CD8-positive, alpha-beta memory T cell (primary cell): ENCODE measurements around the gene EXOSC1. TPM values are rescaled to one million over a fixed set of nuclear protein-coding genes. Genes with fewer than 3 reads are reported as not detected.

ENCODE experiments used
- CTCF ChIA-PET: fragments of 350-600 bp; sonication (Branson Sonifier 250); formaldehyde crosslinking; loops from one replicate; lab custom pipeline; 2021; ENCODE audit warnings: antibody characterized with exemption; lab: Charles Lee
- POLR2A ChIA-PET: fragments of 350-600 bp; sonication (Branson Sonifier 250); formaldehyde crosslinking; loops from one replicate; lab custom pipeline; 2021; ENCODE audit warnings: antibody characterized with exemption; lab: Charles Lee
- DNase-seq, 5 donors: peaks; one replicate each; pipeline versions ENCODE4 v3.0.0 to v3.0.0-alpha.2; 2020 to 2022; ENCODE audit warnings: mixed read lengths in 1 of 5
- H3K27ac ChIP-seq: one replicate; pipeline ENCODE4 v1.7.0; 2013; ENCODE audit warnings: low read depth, mild to moderate bottlenecking, low read length, moderate library complexity
- H3K27me3 ChIP-seq: 2 replicates; pipeline ENCODE4 v1.7.0; 2013; ENCODE audit warnings: low read length, mild to moderate bottlenecking; ENCODE audit not compliant: insufficient read depth, poor library complexity, severe bottlenecking
- H3K36me3 ChIP-seq: 2 replicates; pipeline ENCODE4 v1.7.0; 2013; ENCODE audit warnings: mild to moderate bottlenecking, low read length, moderate library complexity; ENCODE audit not compliant: insufficient read depth
- H3K4me1 ChIP-seq: 2 replicates; pipeline ENCODE4 v1.7.0; 2013; ENCODE audit warnings: mild to moderate bottlenecking, low read length, moderate library complexity; ENCODE audit not compliant: insufficient read depth
- H3K4me3 ChIP-seq: 2 replicates; pipeline ENCODE4 v1.7.0; 2013; ENCODE audit warnings: mild to moderate bottlenecking, low read length
- H3K9me3 ChIP-seq: 2 replicates; pipeline ENCODE4 v1.7.0; 2013; ENCODE audit warnings: mild to moderate bottlenecking, low read length
- H3K27ac Mint-ChIP-seq, 8 donors: one replicate each; pipeline ENCODE4 v1.8.0; 2020 to 2021; ENCODE audit warnings: mixed read lengths in 8 of 8, mild to moderate bottlenecking in 6 of 8, inconsistent platforms in 3 of 8, moderate library complexity in 3 of 8
- H3K27me3 Mint-ChIP-seq, 2 donors: one replicate each; pipeline ENCODE4 v1.8.0; 2020 to 2021; ENCODE audit warnings: mixed read lengths in 2 of 2, mild to moderate bottlenecking in 1 of 2, moderate library complexity in 1 of 2
- H3K36me3 Mint-ChIP-seq, 3 donors: one replicate each; pipeline ENCODE4 v1.8.0; 2020 to 2021; ENCODE audit warnings: mixed read lengths in 3 of 3, inconsistent platforms in 1 of 3, mild to moderate bottlenecking in 1 of 3
- H3K4me1 Mint-ChIP-seq, 3 donors: one replicate each; pipeline ENCODE4 v1.8.0; 2020 to 2021; ENCODE audit warnings: mixed read lengths in 3 of 3, inconsistent platforms in 1 of 3, mild to moderate bottlenecking in 1 of 3
- H3K4me3 Mint-ChIP-seq, 7 donors: one replicate each; pipeline ENCODE4 v1.8.0; 2020 to 2021; ENCODE audit warnings: mixed read lengths in 7 of 7, mild to moderate bottlenecking in 6 of 7, moderate library complexity in 4 of 7, inconsistent platforms in 2 of 7
- H3K9me3 Mint-ChIP-seq, 5 donors: one replicate each; pipeline ENCODE4 v1.8.0; 2020 to 2022; ENCODE audit warnings: mixed read lengths in 5 of 5, mild to moderate bottlenecking in 3 of 5, moderate library complexity in 2 of 5, inconsistent platforms in 1 of 5
- polyA plus RNA-seq: library from polyadenylated mRNA; unstranded; fragments of 300-500 nt; fragmentation: Illumina TruSeq; gene quantifications from one replicate; pipeline ENCODE4 v1.2.3, GENCODE V29; 2021
- total RNA-seq, 2 experiments: library from RNA; stranded (reverse); gene quantifications; one replicate each; pipeline ENCODE4 v1.2.3, GENCODE V29; 2021

The EXOSC1 gene
- total and polyA plus RNA-seq, 3 experiments from 2014 or later = 61.0 to 83.0 (median 64.8) TPM

DNA sequence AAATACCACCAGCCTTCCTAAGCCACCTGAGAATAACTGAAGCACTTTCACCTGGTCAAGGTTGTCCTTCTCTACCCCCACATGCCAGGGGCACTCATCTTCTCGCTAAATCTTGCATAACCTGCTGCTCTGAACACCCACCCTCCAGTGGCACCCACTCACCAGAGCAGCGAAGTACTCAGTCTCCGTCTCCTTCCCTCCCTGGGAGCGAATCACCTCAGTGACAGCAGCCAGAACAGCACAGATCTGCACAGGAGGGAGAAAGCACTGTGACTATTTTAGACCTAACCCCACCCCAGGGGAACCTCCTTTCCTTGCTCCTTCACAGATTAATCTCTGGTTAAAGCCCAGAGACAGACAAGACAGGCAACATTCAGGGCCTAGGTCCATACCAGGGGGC, 49.8 kb downstream of the EXOSC1 start:
- ChIA-PET CTCF (no interaction called here), POLR2A (no interaction called here)
- no peaks in the 10 kb centered on the region for H3K27me3 ChIP-seq

DNA sequence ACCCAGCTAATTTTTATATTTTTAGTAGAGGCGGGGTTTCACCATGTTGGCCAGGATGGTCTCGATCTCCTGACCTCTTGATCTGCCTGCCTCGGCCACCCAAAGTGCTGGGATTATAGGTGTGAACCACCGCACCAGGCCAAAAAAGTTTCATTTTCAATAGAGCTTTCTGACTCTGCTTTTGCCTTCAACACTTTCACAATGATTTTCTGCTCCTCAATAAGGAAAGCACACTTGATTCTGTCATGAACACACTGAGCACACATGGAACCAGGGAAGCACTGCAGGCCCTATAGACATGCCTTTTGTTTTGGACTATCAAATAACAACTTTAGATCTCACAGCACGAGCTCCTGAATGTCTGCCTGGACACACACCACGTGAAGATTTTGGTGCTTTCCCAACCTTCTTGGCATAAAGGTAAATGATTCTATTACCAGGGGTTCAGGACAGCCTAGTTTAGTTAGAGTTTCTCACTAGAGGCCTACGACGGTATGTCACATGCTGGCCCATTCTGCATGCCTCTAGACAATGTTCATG, 52.7 kb downstream of the EXOSC1 start:
- Histone ChIP-seq H3K4me3 (no peak overlapping the region), H3K27ac (no peak overlapping the region), H3K4me1 (no peaks in the 10 kb centered on the region), H3K9me3 (no peaks in the 10 kb centered on the region), H3K27me3 (no peaks in the 10 kb centered on the region), H3K36me3 (peaks cover 7% of the 10 kb centered on the region)
- Mint-ChIP-seq H3K36me3 (peaks cover 8 to 56% (median 23%) of the 10 kb centered on the region in 3 donors), H3K9me3 (no peaks in the 10 kb centered on the region), H3K27ac (peak overlapping the region in 2 of 8 donors; percentile 8 to 28), H3K27me3 (no peaks in the 10 kb centered on the region), H3K4me1 (no peaks in the 10 kb centered on the region), H3K4me3 (peak overlapping the region in 1 of 7 donors; percentile 18)
- POLR2A ChIA-PET = no interaction called here
- no peak for DNase-seq
- CTCF ChIA-PET = no interaction called here

More for the DNA sequence above, 49.8 kb downstream of the EXOSC1 start:
- Histone ChIP-seq H3K4me1 (peaks cover 10% of the 10 kb centered on the region), H3K36me3 (peaks cover 7% of the 10 kb centered on the region), H3K27ac (no peak overlapping the region), H3K4me3 (no peak overlapping the region), H3K9me3 (no peaks in the 10 kb centered on the region)
- peaks cover 10 to 13% (median 11%) of the 10 kb centered on the region in 3 donors for H3K4me1 Mint-ChIP-seq
- DNase-seq = no peak
- no peaks in the 10 kb centered on the region for H3K9me3 Mint-ChIP-seq
- no peak overlapping the region for H3K4me3 Mint-ChIP-seq
- H3K36me3 Mint-ChIP-seq = peaks cover 3 to 35% (median 17%) of the 10 kb centered on the region in 3 donors
- no peak overlapping the region for H3K27ac Mint-ChIP-seq
- H3K27me3 Mint-ChIP-seq = no peaks in the 10 kb centered on the region

DNA sequence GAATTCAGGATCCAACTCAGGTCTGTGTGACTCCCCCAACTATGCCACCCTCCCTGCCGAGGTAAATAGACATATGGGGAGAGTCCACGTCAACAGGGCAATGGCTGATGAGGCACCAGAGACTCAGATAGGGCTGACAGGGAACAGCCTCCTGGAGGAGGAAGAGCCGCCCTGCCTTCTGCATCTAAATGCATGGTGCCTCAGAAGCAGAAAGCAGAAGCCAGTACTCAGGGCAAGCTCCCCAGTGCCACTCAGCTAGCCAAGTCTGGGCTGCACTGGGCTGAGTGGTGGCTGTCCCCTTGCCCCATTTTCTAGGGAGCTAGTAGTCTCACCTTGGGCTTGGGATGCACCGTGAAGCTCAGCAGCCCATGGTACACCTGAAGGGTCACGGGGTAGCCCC, 55.7 kb downstream of the EXOSC1 start:
- no peak for DNase-seq
- Mint-ChIP-seq H3K27ac (no peak overlapping the region), H3K4me1 (no peaks in the 10 kb centered on the region), H3K4me3 (no peak overlapping the region), H3K27me3 (peaks cover 0 to 2% of the 10 kb centered on the region in 2 donors), H3K36me3 (peaks cover 8 to 64% (median 17%) of the 10 kb centered on the region in 3 donors), H3K9me3 (no peaks in the 10 kb centered on the region)
- H3K27me3 ChIP-seq = no peaks in the 10 kb centered on the region
- H3K27ac ChIP-seq = no peak overlapping the region
- POLR2A ChIA-PET = no interaction called here
- no peaks in the 10 kb centered on the region for H3K4me1 ChIP-seq
- peaks cover 7% of the 10 kb centered on the region for H3K36me3 ChIP-seq
- no peaks in the 10 kb centered on the region for H3K9me3 ChIP-seq
- CTCF ChIA-PET = no interaction called here
- H3K4me3 ChIP-seq = no peak overlapping the region

DNA sequence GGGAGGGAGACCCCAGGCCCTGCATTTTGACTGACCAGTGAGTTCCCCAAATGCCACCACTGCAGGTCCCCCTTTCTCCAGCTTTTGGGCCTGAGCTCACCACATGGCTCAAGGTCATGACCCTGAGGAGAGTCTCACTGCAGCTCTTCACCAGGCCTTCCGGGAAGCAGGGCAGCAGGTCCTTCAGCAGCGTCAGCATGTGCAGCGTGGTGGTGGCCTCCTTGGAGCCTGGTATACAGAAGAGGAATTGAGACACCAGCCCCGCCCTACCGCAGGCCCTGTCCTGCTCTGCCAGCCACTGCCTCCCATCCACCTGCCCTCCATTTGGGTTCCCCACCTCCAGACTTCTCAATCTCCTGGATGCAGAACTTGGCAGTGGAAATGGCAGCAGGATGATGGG, 57.7 kb downstream of the EXOSC1 start:
- H3K27me3 ChIP-seq = no peaks in the 10 kb centered on the region
- H3K36me3 ChIP-seq = peaks cover 2% of the 10 kb centered on the region
- ChIA-PET CTCF (interaction anchor here (0.6 kb wide), 1 partner anchor 109 kb away, joined by 3 read pairs; no protein-coding TSS in a partner anchor), POLR2A (no interaction called here)
- no peak overlapping the region for H3K4me3 Mint-ChIP-seq
- no peak overlapping the region for H3K4me3 ChIP-seq
- H3K4me1 ChIP-seq = no peaks in the 10 kb centered on the region
- H3K9me3 Mint-ChIP-seq = no peaks in the 10 kb centered on the region
- H3K27ac ChIP-seq = no peak overlapping the region
- peaks cover 0 to 2% of the 10 kb centered on the region in 2 donors for H3K27me3 Mint-ChIP-seq
- H3K36me3 Mint-ChIP-seq = peaks cover 5 to 60% (median 10%) of the 10 kb centered on the region in 3 donors
- H3K4me1 Mint-ChIP-seq = no peaks in the 10 kb centered on the region
- DNase-seq = no peak
- H3K9me3 ChIP-seq = no peaks in the 10 kb centered on the region
- H3K27ac Mint-ChIP-seq = no peak overlapping the region

Other genes starting within 250 kb of the EXOSC1 start
- 10 to 100 TPM; 23.3 to 26.5 TPM for gene ARHGAP19, start 153.4 kb downstream of the EXOSC1 start, total RNA-seq
- 8.9 TPM for gene ARHGAP19, start 153.4 kb downstream of the EXOSC1 start, polyA plus RNA-seq
- gene FRAT1, start 126.7 kb downstream of the EXOSC1 start, total RNA-seq = 1 to 10 TPM; 4.3 to 4.7 TPM
- gene FRAT1, start 126.7 kb downstream of the EXOSC1 start, polyA plus RNA-seq = 13.3 TPM
- 10 to 100 TPM in 1 of 2 experiments, 1 to 10 TPM in 1; 9.8 to 10.4 TPM for gene FRAT2, start 111.3 kb downstream of the EXOSC1 start, total RNA-seq
- gene FRAT2, start 111.3 kb downstream of the EXOSC1 start, polyA plus RNA-seq = 18.7 TPM
- gene RRP12, start 44.7 kb downstream of the EXOSC1 start, total RNA-seq = 100 to 1,000 TPM; 102 to 111 TPM
- gene RRP12, start 44.7 kb downstream of the EXOSC1 start, polyA plus RNA-seq = 11.6 TPM
- 1,000 to 10,000 TPM; 1,086 to 1,097 TPM for gene PGAM1, start 19.8 kb downstream of the EXOSC1 start, total RNA-seq
- gene PGAM1, start 19.8 kb downstream of the EXOSC1 start, polyA plus RNA-seq = 309 TPM
- gene ZDHHC16, start 169 bp upstream of the EXOSC1 start, total RNA-seq = 10 to 100 TPM; 56.2 to 57.6 TPM
- gene ZDHHC16, start 169 bp upstream of the EXOSC1 start, polyA plus RNA-seq = 26.4 TPM
- 10 to 100 TPM; 85.7 to 89.3 TPM for gene MMS19, start 52.4 kb upstream of the EXOSC1 start, total RNA-seq
- 27.5 TPM for gene MMS19, start 52.4 kb upstream of the EXOSC1 start, polyA plus RNA-seq
- 1 to 10 TPM; 1.9 to 2.6 TPM for gene UBTD1, start 52.9 kb upstream of the EXOSC1 start, total RNA-seq
- 2.0 TPM for gene UBTD1, start 52.9 kb upstream of the EXOSC1 start, polyA plus RNA-seq
- not detected for gene ANKRD2, start 126.8 kb upstream of the EXOSC1 start, total RNA-seq
- not detected for gene ANKRD2, start 126.8 kb upstream of the EXOSC1 start, polyA plus RNA-seq
- gene HOGA1, start 138.4 kb upstream of the EXOSC1 start, total RNA-seq = not detected
- gene HOGA1, start 138.4 kb upstream of the EXOSC1 start, polyA plus RNA-seq = not detected
- not detected for gene C10orf62, start 143.7 kb upstream of the EXOSC1 start, total RNA-seq
- not detected for gene C10orf62, start 143.7 kb upstream of the EXOSC1 start, polyA plus RNA-seq
- gene MORN4, start 187.5 kb upstream of the EXOSC1 start, total RNA-seq = 1 to 10 TPM; 2.7 to 3.1 TPM
- gene MORN4, start 187.5 kb upstream of the EXOSC1 start, polyA plus RNA-seq = 1.7 TPM
- gene PI4K2A, start 194.7 kb upstream of the EXOSC1 start, total RNA-seq = 10 to 100 TPM; 15.6 to 15.9 TPM
- gene PI4K2A, start 194.7 kb upstream of the EXOSC1 start, polyA plus RNA-seq = 11.4 TPM
- 1 to 10 TPM; 2.3 TPM for gene AVPI1, start 241.2 kb upstream of the EXOSC1 start, total RNA-seq
- 3.1 TPM for gene AVPI1, start 241.2 kb upstream of the EXOSC1 start, polyA plus RNA-seq